GM20000 (cell line): ENCODE data around the gene TNIP1.

Experiments
- DNase-seq: peaks from one replicate; pipeline ENCODE4 v3.0.0; 2012; ENCODE audit warnings: low spot score
- TF ChIP-seq, protein P1 (sequence below): IDR thresholded peaks from 2 replicates; pipeline ENCODE4 v1.5.1; 2012; ENCODE audit warnings: mild to moderate bottlenecking, control low read depth; ENCODE audit errors: extremely low read depth, missing control alignments

TNIP1 gene

GRCh38 chr5:151047814-151048425 lies 32.9 kb downstream of the TNIP1 start:
- DNase-seq, result peak; percentile 41
- TF ChIP-seq, protein P1, sequence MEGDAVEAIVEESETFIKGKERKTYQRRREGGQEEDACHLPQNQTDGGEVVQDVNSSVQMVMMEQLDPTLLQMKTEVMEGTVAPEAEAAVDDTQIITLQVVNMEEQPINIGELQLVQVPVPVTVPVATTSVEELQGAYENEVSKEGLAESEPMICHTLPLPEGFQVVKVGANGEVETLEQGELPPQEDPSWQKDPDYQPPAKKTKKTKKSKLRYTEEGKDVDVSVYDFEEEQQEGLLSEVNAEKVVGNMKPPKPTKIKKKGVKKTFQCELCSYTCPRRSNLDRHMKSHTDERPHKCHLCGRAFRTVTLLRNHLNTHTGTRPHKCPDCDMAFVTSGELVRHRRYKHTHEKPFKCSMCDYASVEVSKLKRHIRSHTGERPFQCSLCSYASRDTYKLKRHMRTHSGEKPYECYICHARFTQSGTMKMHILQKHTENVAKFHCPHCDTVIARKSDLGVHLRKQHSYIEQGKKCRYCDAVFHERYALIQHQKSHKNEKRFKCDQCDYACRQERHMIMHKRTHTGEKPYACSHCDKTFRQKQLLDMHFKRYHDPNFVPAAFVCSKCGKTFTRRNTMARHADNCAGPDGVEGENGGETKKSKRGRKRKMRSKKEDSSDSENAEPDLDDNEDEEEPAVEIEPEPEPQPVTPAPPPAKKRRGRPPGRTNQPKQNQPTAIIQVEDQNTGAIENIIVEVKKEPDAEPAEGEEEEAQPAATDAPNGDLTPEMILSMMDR, result peak; percentile 74

- no peak for DNase-seq
These were observed 38.3 kb downstream of the TNIP1 start for GRCh38 chr5:151042453-151043093.

GRCh38 chr5:151041577-151042268 lies 39.1 kb downstream of the TNIP1 start:
- no peak for DNase-seq
- TF ChIP-seq, protein P1, result no peak

More at GRCh38 chr5:151042453-151043093, 38.3 kb downstream of the TNIP1 start:
- TF ChIP-seq, protein P1, result no peak

DNA sequence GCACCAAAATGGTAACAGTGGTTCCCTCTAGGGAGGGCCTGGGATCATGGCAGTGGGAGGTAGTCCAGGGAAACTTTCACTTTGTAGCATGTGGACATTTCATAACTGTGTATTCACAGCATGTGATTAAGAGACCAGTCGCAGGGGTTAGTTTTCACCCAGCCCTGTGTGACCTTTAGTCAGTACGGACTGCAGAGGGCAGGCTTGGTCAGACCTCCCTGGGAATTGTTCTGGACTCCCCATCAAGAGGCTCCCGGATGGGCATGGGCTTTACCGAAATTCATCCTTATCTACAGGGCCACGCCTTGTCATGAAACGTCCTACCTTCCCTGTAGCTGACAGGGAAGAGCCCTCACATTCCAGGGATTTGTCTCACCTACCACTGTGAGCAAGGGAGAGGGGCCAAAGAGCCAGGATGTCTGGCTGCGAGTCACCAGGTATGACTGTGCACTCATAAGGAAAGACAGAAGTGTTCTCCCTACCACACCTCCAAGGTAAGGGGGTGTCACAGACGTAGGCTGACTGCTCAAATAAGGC lies 40.6 kb downstream of the TNIP1 start:
- no peak for DNase-seq
- TF ChIP-seq, protein P1, result no peak

DNA sequence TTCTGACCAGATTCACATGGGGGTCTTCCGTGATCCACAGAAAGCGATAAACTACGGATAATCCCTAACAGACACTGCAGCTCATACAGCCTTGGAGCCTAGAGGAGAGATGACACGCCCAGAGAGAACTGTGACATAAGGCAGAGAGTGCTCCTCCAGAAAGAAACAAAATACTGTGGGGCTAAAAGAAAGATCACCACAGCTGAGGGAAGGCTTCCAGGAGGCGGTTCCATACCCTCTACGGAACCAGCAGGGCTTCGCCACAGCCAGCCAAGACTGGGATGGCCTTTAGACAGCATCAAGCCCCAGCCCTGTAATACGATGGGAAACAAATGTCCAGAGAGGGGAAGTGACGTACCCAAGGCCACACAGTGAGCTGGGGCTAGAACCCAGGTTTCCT lies 41.2 kb downstream of the TNIP1 start:
- TF ChIP-seq, protein P1, result no peak
- DNase-seq, result no peak

DNA sequence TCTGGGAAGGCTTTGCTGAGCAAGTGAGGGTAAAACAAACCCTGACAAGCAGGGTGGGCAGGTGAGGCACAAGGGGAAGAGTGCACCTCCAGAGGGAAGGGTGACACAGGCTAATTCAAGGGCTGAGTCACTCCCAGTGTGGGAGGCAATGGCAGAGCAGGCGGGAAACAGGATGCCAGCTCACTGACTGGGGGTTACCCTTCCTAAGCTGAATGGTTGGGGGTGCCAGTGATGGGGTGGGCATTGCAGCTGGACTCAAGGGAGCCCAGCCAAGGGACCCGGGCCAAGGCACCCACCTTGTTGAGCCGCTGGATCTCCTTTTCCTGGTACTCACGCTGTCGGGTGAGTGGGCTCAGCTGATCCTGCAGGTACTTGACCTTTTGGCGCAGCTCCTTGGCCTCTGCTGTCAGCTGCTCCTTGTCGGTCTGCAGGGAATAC lies 42.0 kb downstream of the TNIP1 start:
- TF ChIP-seq, protein P1, result no peak
- DNase-seq, result no peak

- no peak for DNase-seq
- TF ChIP-seq, protein P1, result no peak
These were observed 42.5 kb downstream of the TNIP1 start for GRCh38 chr5:151038412-151038745.
